HG03571 (cell line): ENCODE measurements around the gene UGT1A5.

ENCODE experiments used
- ATAC-seq: cut with Tn5 transposase; IDR thresholded peaks from one replicate; pipeline ENCODE4 v1.9.1; 2021; ENCODE audit not compliant: unreplicated experiment

UGT1A5 gene

DNA sequence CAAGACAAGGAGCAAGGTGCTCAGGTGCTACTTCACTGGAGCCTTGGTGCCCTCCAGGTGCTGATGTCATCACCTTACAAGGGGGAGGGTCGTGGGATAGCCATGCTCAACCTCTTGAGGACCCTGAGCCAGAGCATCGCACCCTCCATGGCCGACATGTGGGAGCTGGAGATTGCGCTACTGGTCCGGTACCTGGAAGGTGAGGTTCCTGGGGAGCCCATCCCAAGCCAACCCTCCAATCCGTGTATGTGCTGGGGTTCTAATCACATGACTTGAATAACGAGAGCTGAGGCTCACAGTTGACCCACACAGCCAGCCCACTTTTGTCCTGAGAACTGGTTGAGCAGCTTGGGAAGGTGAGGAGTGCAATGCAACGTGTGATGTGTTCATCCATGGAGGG is 91.3 kb downstream of the UGT1A5 start:
- ATAC-seq, result no peak

DNA sequence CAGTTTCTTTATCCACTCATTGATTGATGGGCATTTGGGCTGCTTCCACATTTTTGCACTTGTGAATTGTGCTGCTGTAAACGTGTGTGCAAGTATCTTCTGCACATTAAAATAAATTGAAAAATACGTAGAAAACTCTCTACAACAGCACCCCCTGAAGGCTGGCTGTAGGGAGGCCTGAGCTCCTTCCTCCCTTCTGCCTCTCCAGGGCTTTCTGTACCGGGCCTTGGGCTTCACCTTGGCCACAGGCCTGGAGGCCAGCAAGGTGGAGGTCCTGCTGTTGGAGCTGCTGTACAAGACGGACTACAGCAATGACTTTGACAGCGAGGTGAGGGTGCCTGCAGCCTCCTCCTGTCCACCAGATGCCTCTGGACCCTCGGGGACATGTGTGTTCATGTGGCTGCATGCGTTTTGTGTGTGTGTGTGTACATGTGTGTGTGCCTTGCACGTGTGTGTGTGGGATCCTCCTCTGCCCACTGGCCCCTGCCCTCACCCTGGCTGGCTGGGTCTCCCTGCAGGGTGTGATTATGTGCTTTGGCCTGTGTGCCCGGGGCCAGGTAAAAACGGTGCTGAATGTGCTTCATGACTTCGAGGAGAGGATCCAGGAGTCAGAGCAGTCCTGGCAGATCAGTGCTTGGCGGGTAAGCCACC is 94.6 kb downstream of the UGT1A5 start:
- ATAC-seq, result no peak

DNA sequence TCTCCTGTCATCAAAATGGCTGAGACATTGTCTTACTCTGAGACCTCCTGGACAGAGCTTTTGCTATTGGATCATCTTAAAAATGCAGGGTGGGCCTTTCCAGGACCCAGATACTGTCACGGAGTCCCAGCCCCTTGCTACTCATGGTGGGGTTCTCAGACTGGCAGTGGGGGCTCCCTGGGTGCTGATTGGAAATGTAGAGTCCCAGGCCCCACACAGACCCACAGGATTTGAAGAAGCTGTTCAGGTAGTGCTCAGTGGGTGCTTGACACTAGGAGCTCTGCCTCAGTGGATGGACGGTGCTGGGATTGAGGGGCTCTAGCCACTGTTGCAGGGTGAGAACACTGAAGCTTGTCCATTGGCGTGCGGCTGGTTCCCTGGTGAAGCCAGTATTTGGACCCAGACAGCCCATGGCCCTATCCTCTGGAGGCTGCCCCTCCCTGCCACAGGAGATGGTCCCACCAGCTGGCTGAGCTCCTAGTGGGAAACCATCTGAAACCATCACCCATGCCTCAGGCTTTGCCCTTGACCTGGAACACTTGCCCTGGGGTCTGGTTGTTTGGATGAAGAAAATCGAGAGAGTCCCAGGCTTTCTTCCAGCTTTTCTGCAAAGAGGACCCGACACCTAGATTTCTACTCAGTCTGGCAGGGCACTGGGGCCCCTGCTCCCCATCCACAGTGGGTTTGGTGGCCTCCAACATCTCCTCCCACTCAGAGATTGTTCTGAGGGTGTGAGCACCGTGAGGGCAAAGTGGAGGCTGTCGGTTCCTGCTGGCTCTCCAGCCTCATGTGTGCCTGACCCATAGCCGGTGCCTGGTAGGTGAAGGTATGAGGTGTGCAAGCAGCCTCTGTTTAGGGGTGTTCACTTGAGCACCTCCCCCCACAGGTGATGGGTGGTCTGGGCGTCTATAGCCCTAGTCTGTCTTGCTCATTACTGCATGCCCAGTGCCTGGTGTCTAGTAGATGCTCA is 95.5 kb downstream of the UGT1A5 start:
- ATAC-seq, result no peak

DNA sequence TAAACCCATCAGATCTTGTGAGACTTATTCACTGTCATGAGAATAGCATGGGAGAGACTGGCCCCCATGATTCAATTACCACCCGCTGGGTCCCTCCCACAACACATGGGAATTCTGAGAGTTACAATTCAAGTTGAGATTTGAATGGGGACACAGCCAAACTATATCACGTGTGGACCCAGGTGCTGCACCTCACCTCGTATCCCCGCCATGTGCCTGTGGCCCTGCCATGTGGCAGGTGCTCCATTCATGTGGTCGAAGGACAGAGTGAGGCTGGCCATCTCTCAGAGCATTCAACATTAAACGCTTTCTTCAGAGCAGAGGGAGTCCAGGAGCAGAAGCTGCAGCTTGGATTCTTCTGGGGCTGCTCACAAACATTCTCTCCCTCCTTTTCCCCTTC is 97.7 kb downstream of the UGT1A5 start:
- no peak for ATAC-seq

DNA sequence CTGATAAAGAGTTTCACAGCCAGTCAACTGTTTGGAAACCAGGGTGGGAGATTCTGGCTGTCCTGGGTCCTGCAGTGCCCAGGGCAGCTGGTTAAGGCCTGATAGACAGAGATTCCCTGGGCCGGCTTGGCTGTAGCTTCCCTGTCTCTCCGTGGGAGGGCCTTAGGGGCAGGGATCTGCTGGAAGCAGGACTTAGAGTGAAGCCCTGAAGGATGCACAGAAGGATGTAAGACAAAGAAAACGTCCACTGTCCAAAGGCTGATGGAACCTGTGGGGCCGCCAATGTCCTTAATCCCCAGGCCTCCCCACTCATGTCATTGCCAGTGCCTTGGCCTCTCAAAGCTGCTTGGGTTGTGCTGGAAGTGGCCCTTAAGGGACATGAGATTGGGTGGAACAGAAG is 98.4 kb downstream of the UGT1A5 start:
- ATAC-seq, result no peak

DNA sequence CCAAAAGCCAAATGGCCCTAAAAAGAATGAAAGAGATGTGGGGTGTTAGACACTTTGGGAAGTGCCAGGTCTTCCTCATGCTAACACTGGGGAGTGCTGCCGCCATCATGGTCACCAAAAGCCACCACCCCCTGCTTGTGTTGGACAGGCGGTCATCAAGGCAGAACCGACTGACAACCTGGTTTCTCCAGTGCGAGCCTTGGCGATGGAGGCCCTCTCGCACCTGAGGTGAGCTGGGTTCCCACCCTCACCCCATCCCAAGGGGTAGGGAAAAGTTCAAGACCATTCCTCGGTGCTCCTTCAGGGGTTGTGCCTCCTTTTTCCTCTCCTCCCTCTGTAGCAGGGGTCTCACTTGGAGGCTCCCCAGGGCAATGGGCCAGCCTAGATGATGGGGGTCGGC is 99.0 kb downstream of the UGT1A5 start:
- ATAC-seq, result no peak

DNA sequence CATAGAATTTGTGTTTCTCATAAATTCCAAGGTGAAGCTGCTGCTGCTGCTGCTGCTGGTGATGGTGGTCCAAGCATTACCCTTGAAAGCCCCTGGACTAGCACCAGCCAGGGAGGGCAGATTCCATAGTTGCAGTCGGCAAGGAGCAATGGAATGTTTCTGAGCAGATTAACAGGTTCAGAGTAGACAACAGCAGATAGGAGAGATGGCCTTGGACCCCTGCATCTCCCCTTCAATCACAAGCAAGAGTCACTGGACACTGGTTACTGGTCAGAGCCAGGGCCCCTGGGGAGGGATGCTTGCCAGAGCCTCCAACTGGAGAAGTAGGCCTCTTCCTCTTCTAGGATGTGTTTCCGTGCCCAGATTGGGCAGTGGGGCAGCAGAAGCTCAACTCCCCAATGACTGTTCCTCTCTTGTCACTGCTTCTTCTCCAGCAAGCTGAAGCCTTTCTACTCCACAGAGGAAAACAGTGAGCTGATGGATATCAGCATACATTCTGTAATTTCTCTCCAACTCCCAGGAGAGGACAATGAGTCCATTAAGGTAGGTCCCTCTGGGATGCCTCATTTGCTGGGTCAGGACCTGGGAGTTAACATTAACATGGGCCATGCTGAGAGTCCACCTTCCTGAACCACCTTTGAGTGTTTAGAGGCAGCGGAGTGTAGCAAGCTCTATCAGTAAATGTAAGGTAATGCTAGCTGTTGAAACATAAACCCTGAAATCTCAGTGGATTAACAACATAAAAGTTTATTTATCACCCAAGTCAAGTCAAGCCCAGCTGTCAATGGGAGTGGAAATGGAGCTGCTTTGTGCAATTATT is 100.7 kb downstream of the UGT1A5 start:
- ATAC-seq, result no peak

DNA sequence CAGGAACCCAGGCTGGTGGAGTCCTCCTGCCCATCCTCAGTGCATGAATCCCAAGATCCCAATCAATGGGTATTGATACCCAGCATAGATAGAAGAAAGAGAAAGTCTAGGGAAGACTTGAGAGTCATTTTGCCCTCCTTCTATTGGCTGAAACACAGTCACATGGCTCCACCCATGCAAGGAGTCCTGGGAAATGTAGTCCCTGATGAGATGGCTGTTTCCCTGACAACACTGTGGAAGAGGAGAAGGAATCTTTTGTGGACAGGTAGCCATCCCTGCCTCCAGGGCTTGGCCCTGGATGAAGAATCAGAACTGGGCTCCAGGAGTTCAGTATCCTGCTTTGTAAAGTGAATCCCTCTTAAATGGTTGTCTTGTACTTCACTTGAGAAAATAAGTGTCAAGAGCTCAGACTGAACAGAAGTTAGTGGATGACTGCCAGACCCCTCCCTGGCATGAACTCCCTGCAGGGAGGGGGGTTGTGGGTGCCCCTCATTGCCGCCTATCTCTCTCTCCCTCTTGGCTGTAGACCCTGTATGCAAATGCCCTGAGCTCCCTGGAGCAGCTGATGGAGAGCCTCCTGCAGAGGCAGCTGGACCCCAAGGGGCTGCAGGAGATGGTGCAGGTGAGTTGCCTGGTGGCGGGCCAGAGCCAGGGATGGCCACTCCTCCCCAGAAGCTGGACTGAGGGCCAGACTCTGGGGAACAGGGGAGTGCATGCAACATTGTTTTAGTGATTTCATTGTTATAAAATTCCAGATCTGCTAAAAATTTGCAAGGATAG is 101.5 kb downstream of the UGT1A5 start:
- no peak for ATAC-seq

DNA sequence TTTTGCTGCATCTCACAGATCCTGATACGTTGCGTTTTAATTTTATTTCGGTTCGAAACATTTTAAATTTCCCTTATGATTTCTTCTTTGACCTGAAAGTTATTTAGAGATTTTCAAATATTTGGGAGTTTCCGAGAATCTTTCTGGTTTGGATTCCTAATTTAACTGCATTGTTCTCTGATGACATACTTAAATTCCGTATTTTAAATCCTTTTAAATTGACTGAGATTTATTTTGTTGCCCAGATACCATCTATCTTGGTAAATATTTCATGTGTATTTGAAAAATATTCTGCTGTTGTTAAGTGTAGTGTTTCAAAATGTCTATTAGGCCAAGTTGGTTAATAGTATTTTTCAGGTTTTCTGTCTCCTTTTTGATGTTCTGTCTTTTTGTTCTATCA is 103.2 kb downstream of the UGT1A5 start:
- no peak for ATAC-seq

DNA sequence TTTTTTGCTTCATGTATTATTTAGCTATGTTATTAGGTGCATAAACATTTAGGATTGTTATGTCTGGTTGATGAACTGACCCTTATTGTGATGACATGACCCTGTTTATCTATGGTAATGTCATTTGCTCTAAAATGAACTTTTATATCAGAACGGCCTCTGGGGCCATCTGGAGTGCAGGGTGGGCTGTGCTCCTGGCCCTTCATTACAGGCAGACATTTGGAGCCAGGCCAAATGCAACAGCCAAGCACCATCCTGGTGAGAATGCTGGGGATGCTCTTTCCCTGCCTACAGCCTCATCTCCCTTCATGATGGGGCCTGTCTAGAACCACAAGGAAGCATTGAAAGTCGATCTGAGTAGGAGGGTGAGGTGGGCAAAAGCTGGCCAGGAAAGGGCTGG is 103.6 kb downstream of the UGT1A5 start:
- ATAC-seq, result no peak

DNA sequence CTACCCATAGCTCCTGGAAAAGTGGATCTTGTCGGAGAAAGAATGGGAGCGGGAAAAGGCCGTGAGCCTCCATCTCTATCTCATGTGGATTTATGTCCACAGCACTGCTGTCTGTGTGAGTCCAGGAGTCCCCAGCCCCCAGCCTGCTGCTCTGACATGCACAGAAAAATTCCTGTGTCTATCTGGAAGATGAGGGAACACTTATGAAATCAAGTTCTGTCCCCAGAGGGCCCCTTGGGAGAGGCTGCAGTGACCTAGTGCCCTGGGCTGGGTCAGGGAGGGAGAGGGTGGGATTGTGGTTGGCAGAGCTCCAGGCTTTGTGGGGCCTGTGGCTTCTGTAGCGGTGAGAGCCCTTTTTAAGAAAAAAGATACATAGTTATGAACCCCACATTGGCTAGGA is 104.1 kb downstream of the UGT1A5 start:
- ATAC-seq, result no peak

DNA sequence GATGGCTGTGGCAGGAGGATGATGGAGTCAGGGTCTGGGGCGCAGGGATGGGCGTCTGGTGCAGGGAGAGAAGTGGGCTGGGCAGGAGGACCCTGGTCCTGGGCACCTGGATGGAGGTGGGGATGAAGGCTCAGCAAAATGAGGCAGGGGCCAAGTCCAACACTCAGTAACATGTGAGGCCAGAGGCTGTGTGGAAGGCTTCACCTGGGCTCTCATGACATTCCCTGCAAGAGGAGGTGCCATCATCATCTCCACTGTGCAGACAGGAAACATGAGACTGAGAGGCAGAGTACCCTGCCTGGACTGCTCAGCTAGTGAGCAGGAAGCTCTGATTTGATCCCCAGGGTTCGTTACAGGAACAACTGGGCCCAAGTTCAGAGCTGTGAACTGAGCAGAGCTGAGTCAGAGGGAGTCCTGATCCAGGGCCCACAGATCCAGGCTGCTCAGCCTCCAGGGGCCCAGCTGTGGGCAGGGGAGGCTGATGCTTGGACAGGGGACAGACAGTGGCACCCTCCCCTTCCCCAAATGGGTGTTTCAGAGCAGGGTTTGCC is 104.7 kb downstream of the UGT1A5 start:
- ATAC-seq, result no peak

DNA sequence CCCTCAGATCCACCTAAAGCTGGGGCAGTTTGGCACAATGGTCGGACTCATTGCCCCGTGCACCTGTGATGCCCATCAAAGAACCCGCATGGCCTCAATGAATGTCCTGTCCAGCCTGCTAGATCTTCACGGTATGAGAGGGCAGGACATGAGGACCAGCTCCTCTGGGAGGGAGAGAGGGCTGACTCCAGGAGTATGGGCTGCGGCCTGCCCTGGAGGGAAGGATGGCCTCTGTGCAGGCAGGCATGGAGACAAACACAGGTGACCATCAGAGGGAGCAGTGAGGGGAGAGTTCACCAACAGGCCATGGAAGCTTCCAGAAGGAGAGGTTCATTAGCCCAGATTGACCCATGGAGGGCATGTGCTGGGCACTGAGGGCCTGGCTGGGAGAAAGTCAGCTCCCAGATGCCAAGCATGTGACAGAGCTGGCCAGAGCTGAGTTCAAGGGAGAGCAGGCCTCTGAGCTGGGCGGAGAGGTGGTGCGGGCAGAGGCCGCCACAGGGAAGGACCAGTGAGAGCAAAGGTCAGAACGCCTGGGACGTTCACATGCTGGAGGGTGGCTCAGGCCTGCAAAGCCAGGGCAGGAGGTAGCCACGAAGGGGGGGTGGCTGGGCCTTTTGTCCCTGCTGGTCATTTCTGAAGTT is 105.4 kb downstream of the UGT1A5 start:
- ATAC-seq, result no peak

DNA sequence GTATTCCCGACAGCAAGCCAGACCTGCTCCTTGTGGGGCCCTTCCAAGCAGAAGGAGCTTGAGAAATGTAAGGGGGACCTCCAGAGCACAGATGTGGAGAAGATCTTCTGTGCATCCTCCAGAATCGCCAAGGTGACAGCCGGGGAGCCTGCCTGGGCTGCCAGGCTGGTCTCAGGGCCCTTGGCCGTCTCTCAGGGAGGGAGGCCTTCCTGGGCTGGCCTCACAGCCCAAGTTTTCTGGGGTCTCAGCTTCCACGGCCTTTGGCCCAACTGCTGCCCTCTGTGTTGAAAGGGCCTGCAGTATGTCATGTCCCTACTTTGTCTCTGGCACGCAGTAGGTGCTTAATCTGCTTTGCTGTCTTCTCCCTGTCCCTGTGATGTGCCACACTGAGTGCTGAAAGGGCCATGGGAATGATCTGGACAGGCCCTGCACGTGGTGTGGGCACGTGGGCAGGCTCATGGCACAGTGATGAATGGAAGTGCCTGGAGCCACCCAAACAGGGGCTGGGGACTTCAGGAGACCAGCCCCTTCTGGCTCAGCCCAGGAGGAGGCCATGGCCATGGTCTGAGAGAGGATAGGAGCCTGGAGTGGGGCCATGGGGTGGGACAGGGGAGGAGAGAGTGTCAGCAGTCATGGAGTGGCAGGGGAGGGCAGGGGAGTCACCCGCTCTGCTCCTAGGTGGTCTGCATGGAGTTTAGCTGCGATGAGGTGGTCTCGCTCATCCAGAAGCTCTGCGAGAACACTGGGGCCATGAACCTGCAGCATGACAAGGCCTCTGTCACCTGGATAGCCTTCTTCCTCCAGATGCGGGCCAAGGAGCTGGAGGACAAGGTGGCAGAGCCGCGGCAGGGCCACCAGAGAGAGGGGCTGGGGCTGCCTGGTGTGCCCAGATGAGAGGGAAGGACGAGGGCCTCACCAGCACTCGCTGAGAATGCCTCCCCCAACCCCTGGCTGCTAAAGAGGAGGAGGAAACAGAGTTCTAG is 106.2 kb downstream of the UGT1A5 start:
- no peak for ATAC-seq

DNA sequence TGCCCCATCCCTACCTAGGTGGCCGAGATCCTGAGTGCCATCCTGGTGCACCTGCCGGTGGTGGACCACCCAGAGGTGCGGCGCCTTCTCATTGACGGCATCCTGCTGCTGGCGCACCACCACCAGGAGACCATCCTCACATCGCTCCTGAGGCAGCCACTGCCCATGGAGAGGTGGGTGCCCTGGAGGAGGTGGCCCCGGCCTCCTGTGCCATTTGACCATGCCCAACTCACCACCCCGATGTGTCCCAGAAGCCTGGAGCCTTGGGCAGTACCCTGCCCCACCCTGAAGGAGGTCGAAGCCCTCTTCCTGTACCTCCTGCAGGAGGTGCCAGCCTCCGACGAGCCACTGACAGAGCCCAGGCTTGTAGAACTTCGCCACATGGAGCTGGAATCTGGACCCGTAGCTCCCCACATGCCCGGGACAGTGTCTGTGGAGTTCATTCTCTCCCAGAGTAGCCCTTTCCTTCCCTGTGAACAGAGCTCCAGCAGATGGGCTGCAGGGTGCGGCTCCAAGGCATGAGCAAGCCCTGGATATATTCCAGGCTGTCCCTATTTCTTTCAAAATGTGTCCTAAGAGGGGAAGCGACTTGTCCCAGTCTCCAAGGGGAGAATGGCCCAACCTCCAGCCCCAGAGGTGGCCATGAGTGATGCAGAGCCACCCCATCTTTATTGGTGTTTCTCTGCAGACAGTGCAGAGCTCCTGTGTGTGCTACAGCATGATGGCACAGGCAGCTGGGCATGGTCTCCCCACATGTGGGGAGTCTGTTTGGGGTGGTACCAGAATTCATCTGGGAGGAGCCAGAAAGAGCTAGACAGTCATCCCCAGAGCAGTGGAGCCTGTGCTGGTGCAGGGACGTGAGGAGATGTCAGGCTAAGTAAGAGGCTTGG is 107.4 kb downstream of the UGT1A5 start:
- ATAC-seq, result no peak

DNA sequence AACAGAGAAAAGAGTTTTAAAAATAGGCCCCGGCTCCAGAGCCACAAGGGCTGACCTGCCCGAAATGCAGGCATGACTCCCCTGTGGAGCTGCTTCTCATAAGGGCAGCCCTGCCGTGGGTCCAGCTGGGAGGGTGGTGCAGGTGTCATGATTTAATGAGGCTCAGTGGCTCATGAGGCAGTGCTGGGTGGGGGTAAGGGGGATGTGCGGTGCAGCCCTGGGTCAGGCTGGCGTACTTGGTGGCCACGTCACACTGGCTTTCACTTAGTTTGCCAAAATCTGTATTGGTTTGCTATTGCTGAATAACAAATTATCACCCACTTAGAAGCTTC is 108.0 kb downstream of the UGT1A5 start:
- ATAC-seq, result no peak

DNA sequence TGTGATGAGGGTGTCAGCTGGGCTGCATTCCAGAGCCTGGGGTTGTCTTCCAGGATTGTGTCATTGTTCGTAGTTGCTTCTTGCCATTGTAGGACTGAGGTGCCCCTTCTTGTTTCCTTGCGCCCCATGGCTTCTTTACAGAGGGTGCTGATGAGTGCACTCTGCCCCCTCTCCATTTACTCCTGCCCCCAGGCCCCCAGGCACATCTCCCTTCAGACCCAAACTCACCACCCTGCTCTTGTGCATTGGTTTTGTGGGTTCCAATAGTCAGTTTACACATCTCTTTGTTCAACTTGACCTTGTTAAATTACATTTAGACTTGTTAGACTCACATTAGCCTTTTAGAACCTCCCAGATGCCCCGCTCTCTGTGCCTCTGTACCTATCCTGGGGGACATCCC is 108.5 kb downstream of the UGT1A5 start:
- ATAC-seq, result no peak

DNA sequence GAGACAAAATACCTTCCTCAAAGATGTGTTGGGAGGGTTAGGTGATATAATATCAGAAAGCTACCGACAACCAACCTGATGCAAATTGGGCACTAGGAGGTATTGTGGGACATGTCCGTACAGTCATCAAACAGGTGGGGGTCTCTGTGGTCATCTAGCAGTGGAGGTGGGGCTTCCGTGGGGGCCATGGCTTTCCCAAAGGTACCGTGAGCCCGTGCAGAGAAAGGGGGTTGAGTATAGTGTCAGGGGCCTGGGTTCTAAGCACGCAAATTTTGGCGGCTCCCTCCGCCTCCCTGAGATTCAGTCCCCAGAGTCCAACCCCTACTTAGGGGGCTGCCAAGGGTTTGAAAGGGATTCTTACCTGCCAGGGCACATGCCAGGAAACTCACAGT is 109.0 kb downstream of the UGT1A5 start:
- ATAC-seq, result no peak
